Fibroblast of peridontal ligament (primary cell): Measurements from ENCODE around the gene BTBD19.
"Not testable (repeated sequence)": the region's sequence is repeated elsewhere in the genome, so short reads cannot be mapped to it uniquely, and the experiment has no call there.

Experiments
- DNase-seq: peaks from one replicate; pipeline ENCODE4 v3.0.0-alpha.2; 2010; ENCODE audit errors: extremely low read depth

Gene BTBD19

GRCh38 chr1:44828003-44828651 is 19.8 kb downstream of the BTBD19 start:
- DNase-seq: no peak

- DNase-seq: no peak
These were observed 20.6 kb downstream of the BTBD19 start for GRCh38 chr1:44828841-44829440.

- DNase-seq: no peak
These were observed 21.4 kb downstream of the BTBD19 start for GRCh38 chr1:44829506-44830384.

- no peak for DNase-seq
These were observed 22.6 kb downstream of the BTBD19 start for GRCh38 chr1:44830900-44831304.

GRCh38 chr1:44831516-44831915 is 23.2 kb downstream of the BTBD19 start:
- no peak for DNase-seq

- DNase-seq: no peak
These were observed 23.9 kb downstream of the BTBD19 start for GRCh38 chr1:44832056-44832705.

- no peak for DNase-seq
These were observed 26.0 kb downstream of the BTBD19 start for GRCh38 chr1:44834328-44834727.

- DNase-seq: peak; percentile 90
These were observed 27.7 kb downstream of the BTBD19 start for GRCh38 chr1:44835738-44836675.

GRCh38 chr1:44838294-44838693 is 30.0 kb downstream of the BTBD19 start:
- DNase-seq: not testable (repeated sequence)

- DNase-seq: no peak
These were observed 31.3 kb downstream of the BTBD19 start for GRCh38 chr1:44839576-44839975.

GRCh38 chr1:44842486-44842861 is 34.2 kb downstream of the BTBD19 start:
- DNase-seq: no peak

- DNase-seq: peak; percentile 35
These were observed 34.7 kb downstream of the BTBD19 start, which contains the start of gene PTCH2 for GRCh38 chr1:44842862-44843655. TSS of gene PTCH2 (minus strand) at chr1:44843253. CDS start at chr1:44842932, 321 bp downstream.

- no peak for DNase-seq
These were observed 38.7 kb downstream of the BTBD19 start for GRCh38 chr1:44846985-44847384.

- no peak for DNase-seq
These were observed 39.5 kb downstream of the BTBD19 start for GRCh38 chr1:44847845-44848244.

- no peak for DNase-seq
These were observed 40.3 kb downstream of the BTBD19 start for GRCh38 chr1:44848456-44849181.

- DNase-seq: peak; percentile 38
These were observed 41.3 kb downstream of the BTBD19 start for GRCh38 chr1:44849575-44850132.

- DNase-seq: no peak
These were observed 43.0 kb downstream of the BTBD19 start for GRCh38 chr1:44851308-44851707.

GRCh38 chr1:44853201-44853600 is 44.9 kb downstream of the BTBD19 start:
- no peak for DNase-seq

GRCh38 chr1:44854970-44855369 is 46.6 kb downstream of the BTBD19 start:
- DNase-seq: no peak
